HG03175 (cell line): ENCODE results near the gene NAA15.
A peak's percentile ranks its signal among the peaks of the same experiment; 100 is the strongest.
"Not testable (repeated sequence)": the region's sequence is repeated elsewhere in the genome, so short reads cannot be mapped to it uniquely, and the experiment has no call there.

Source experiments
- ATAC-seq: cut with Tn5 transposase; IDR thresholded peaks from one replicate; pipeline ENCODE4 v1.9.1; 2021; ENCODE audit warnings: mild to moderate bottlenecking, moderate library complexity; ENCODE audit not compliant: unreplicated experiment

NAA15 gene

DNA sequence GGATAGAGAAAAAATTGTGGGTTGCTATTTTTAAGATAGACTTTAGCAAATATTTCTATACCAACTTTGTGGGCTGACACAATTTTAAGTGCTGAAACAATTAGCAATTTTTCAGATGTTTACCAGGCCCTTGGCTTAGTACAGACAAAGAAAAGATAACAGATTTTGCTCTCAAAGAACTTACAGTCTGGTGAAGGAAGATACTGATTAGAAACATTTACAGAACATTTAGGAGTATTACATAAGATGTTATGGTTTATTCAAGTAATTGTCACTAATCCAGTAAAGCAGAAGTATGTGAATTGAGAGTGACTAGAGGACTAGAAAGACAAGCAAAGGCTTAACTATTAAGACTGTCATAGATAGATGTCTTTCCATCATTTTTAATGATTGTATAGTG is 36.3 kb downstream of the NAA15 start:
- ATAC-seq, result no peak

DNA sequence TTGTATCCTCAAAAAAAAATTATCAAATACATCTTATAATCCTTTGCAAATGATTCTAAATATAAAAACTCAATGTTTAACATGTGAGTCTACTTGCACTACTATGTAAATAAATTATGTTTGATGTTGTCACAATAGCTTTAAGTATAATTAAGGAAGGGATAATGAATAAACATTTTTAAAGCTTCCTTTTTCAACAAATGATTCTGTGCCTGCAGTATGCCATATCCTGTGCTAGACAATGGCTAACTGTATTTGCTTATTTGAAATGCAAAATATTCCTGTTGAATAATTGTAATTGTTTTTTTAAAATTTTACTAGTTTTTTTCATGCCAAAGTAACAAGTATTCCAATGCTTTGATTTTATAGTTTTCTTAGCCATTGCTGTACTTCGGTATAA is 60.0 kb downstream of the NAA15 start:
- no peak for ATAC-seq

DNA sequence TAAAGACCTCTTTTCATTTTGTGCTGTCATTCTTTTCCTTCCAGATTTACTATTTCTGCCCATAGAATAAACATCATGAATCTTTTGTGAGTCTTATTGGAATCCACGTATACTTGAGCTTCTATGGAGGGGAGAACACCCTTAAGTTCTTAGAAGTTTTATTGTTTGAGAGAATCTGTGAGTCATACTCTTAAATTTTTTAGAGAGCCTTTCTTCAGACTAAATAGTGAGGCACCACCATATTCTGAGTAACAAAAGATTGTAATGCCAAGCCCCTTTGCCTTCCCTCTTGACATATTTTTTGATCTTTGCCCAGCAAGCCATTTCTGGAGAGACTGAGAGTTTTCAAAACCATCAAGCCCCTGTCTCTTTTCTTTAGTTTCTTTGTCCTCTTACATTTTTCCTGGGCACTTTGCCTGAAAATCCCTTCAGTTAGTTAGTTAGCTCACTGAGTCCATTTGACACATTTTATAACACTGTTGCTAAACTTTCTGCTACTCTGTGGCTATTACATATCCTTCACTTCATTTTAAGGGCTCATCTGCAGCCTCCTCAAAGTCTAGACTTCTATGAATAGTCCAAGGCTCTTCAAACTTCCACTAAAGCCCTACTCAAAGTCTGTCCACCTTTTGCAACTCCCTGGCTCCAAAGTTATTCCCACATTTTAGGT is 66.3 kb downstream of the NAA15 start:
- ATAC-seq, result no peak

DNA sequence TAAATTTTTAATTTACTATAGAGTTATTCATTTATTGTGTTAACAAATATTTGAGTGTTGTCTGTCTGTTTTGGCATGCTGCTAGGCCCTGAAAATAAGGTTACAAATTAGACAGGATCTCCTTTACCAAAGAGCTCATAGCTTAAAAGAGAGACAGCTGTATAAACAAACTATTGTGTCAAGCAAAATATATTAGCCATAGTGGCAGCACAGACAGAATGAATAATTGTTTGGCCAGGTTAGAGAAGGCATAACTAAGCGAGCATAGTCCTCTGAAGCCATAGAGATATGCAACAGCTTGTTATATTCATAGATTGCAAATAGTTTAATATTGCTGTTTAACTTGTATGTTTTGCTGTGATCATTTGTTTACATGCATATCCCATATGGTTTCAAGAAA is 67.7 kb downstream of the NAA15 start:
- ATAC-seq, result no peak

DNA sequence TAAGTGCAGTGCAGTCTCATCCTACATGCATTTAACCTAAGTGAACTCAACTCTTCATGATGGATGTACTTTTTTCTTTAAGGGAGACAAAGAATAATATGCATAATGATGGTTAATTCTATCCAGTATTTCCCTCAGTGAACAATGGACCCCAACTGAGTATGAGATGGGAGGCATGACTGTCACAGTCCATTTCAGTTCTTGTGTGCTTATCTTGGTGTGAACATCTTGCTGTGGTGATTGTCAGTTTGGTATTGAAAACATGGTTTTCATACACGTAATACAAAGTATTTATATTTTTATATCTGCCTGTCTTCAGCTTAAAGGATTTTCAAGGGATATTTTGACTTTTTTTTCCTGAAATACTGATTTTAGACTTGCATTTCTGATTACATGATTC is 72.9 kb downstream of the NAA15 start:
- no peak for ATAC-seq

DNA sequence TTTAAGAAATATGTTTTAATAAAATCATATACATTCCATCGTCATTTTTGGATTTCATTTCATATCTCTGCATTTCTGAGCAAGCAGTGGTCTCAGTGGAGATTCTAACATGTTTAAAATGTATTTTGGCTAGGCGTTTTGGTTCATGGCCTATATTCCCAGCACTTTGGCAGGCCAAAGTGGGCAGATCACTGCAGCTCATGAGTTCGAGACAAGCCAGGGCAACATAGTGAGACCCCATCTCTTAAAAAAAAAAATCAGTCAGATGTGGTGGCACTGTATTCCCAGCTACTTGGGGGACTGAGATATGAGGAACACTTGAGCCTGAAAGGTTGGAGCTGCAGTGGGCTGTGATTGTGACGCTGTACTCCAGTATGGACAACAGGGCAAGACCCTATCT is 85.1 kb downstream of the NAA15 start:
- no peak for ATAC-seq

DNA sequence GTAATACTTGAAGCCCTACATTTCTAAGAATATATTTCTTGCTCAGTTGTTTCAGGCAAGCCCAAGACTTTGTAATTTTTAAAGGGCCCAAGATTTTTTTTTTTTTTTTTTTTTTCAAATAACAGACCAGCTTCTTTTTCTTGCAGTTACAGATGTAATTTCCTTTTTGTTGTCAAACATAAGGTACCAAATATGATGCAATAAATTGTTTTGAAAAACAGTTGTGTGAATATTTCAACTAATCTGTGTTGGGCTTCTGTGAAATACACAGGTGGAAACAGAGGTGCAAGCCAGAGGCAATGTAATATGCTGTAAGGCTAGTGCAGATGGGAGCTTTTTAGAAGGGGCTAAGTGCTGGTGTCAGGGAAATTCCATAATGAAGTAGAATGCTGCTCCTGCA is 87.8 kb downstream of the NAA15 start:
- ATAC-seq, result no peak

DNA sequence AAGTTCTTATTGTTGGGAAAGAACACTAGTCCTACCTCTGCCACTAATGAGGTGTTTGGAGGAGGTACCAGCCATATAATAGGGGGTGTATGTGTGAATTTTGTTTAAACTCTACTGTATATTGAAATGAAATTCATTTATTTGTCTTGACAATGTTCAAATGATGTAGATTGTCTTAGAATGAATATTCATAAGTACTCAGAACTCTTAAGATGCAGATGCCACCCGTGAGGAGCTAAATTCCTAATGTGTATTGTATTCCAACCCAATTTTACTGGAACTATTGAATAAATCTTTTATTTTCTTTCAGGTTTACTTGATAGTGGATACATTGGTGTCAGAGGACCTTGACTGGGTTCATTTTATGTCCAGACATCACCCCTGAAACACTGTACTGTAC is 88.7 kb downstream of the NAA15 start:
- no peak for ATAC-seq

DNA sequence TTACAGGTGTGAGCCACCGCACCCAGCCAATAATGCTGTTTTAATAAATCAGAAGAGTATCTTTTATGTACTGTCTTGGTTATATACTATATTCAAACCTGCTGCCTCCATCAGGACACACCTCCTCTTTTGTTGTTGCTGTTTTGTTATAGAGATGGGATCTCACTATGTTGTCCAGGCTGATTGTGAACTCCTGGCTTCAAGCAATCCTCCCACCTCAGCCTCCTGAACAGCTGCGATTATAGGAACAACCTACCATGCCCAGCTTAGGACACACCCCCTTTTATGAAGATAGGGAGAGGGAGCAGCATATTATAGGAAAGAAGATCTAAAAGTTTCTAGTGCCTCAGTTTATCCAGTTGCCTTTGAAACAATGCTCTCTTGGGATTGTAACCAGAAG is 90.4 kb downstream of the NAA15 start:
- no peak for ATAC-seq

DNA sequence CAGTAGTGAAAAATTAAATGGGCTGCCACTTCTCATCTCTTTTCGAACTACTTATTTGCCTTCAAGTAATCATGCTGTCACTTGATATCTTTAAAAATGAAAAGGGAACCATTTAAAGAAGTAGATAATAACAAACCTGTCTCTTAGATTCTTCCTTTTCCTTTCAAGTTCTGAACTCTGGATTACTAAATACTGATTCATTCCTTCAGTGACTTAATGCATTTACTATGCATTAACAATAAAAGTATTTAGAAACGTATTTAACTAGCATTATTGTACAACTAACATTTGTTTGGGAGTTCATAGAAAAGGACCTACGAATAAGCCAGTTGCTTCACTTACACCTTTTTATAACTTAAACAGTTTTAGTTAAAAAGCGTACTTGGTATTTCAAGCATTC is 91.5 kb downstream of the NAA15 start:
- no peak for ATAC-seq

DNA sequence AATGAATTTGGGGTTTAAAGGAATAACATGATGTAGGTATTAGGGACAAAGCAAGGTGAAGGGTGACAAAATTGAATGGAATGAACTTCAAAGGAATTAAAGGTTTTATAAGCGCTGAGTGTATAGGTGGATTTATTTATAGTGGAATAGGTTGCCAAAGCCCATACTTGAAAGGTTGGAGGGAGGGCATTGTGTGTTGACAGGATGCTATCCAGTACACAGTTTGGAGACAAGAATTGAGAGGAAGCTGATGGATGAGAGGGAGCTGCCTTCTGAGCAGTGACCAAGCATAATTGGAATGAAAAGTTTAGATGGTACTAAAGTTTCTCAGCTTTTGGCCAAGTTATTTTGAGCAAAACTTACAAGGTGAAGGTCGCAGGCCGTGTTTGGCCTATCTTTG is 100.1 kb downstream of the NAA15 start:
- ATAC-seq, result no peak

DNA sequence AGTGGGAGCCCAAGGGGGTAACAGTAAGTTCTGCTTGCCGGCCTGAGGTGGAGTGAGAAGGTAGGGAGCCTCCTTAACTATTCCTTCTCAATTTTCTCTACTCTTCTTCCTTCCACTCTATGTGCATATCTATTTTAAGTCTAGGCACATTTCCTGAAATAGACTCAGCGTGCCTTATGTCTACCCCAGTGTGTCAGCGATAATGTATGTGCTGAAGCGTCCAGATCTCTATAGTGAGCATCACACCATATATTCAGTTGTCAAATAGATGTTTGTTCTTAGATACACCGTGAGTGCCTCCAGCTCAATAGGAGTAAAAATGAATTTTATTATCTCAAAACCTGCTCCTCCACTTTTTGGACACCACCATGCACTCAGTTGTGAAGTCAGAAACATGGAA is 101.1 kb downstream of the NAA15 start:
- ATAC-seq, result no peak

DNA sequence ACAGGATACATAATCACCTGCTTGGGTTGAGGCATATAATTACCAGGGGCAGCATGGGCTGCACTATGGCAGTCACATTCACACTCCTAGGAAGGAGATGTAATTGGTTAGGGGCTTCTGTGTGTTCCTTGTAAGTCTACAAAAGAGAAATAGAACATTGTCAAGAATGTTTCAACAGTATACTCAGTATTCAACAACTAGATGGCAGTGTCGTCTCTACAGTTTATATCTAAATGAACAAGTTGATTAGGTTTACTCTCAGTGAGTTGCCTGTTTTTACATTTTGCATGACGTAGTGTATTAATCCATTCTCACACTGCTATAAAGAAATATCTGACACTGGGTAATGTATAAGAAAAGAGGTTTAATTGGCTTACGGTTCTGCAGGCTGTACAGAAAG is 102.2 kb downstream of the NAA15 start:
- ATAC-seq, result no peak

DNA sequence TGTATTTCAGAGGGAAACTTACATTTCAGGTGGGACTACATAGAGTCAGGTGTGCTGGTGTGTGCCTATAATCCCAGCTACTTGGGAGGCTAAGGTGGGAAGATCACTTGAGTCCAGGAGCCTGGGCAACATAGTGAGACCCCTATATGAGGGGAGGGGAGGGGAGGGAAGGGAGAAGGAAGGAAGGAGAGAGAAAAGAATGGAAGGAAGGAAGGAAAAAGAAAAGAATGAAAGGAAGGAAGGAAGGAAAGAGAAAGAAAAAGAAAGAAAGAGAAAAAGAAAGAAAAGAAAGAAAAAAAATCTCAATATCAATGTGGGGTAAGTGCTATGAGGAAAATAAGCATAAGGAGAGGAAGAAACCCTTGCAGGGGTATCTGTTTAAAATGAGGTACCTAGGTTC is 109.0 kb downstream of the NAA15 start:
- ATAC-seq, result no peak

DNA sequence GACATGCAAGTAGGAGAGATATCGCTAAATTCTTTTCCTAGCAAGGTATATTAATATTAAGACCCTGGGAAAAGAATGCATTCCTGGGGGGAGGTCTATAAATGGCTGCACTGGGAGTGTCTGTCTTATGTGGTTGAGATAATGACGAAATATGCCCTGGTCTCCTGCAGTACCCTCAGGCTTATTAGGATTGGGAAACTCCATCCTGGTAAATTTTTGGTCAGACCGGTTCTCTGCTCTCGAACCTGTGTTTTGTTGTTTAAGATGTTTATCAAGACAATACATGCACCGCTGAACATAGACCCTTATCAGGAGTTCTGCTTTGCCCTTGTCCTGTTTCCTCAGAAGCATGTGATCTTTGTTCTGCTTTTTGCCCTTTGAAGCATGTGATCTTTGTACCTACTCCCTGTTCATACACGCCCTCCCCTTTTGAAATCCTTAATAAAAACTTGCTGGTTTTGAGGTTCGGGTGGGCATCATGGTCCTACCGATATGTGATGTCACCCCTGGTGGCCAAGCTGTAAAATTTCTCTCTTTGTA is 113.4 kb downstream of the NAA15 start:
- not testable (repeated sequence) for ATAC-seq

DNA sequence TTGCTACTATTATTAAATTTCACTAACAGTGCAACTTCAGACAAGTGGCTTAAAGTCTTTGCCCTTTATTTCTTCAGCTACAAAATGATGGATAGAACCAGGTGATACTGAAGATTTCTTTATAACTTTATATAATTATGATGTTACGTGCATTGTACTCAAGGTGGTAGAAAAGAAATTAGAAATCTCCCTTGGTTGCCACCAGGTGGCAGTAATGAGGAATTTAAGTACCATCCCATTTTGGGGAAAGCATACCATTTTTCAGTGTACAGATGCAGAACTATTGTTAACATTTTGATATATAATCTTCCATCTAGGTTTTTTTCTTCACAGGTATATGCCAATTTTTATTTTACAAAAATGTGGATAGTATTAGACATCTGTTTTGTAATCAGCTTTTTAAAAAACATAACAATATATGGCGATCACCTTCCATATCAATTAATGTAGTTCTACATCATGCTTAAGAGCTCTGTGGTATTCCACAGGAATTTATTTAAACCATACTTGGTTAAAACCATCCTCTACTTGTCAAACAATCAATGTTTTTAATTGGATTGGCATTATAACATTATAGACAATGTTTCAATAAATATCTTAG is 114.9 kb downstream of the NAA15 start:
- peak; percentile 55 for ATAC-seq

DNA sequence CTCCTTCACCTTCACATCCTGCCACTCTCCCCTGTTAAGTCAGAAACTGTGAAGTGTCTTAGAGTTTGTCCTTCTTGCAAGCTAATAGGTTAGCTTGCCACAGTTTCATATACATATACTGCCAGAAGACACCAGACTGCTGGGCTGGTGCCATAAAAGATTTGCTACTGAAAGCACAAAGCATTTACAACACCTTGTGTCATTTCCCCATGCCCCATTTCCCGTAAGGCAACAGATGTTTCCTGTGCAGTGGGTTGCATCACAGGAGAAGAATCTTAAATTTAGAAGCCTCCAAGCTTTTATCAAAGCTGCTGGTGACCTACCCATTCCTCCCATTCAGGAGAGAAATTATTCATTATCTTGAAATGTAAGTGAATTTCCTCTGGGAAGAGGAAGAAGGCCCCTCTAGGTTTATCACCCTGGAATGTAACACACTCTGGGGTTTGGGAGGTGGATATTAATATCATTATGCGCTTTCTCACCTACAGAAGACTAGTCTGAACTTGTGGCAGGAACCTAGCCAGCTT is 118.1 kb downstream of the NAA15 start:
- peak; percentile 69 for ATAC-seq

DNA sequence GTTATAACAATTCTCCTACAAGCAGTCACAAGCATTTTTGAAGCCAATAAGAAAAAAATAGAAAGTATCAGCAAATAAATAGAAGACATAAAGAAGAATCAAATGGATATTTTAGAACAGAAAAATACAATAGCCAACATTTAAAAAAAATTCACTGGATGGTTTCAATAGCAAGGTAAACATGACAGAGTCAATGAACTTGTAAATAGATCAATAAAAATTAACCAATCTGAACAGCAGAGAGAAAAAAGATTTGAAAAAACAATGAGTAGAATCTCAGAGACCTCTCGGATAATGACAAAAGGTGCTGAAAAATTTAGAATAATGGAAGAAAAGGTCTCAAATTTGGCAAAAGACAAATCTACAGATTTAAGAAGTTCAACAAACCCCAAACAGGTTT is 119.3 kb downstream of the NAA15 start:
- no peak for ATAC-seq

DNA sequence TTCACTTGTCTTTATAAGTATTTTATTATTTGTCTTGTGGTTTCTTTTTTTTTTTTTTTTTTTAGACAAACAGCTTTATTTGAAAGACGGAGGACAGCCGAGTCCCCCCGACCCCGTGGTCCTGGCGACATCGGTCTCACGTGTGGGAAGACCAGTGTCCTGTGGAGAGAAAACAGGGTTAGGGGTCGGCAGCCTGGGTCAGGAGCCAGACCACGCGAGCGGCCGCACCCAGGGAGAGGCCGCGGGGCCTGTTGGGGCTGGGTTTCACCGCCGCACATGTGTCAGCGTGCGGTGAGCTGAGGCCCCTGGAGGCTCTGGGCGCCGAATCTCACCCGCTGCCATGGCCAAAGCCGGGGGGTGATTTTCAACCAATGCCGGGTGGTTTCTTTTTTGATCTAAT is 134.8 kb downstream of the NAA15 start:
- ATAC-seq, result no peak

DNA sequence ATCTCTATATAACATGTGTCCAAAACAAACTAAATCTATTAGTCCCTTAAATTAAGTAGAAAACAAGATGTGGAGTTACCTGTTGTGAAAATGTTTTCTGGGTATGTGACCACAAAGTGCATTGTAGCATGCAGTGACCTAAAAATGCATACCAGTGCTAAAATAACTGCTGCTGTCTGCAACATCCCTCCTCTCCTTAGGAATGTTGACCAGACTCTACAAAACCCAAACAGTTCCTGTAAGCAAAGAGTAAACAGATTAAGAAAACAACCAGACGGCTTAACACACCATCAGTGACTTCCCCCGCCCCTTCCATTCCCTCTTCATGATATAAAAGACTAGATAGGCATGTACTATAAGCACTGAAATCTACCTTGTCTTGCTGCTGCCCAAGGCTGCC is 136.8 kb downstream of the NAA15 start:
- ATAC-seq, result no peak

DNA sequence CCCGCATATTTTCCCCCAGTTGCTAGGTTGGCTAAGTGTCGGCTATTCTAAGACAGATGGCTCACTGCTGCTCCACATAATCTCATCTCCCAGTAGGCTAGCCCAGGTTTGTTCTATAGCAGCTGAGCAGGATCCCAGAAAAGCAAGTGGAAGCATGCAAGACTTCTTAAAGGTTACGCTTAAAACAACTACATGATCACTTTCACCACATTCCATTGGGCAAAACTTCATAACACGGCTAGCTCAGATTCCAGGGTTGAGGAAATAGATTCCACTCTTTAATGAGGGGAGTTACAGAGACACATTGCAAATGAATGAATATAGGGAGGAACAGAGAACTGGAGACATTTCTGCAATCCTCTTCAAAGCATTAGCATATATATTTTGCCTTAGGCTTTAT is 139.7 kb downstream of the NAA15 start:
- ATAC-seq, result no peak

DNA sequence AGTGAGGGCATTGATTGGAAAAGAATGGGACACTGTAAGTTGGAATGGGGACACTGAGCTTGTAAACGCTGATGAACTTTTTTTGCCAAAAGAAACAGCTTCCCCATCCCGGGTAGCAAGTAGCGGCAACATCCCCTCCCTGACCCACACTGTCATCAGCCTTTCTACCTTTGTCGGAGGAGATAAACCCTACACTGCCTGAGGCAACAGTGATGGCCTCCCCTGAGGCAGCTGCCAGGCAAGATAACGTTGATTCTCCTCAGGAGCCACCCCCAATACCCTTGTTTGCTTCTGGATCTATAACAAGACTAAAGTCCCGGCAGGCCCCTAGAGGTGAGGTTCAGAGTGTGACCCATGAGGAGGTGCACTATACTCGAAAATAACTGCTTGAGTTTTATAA is 142.4 kb downstream of the NAA15 start:
- ATAC-seq, result no peak

DNA sequence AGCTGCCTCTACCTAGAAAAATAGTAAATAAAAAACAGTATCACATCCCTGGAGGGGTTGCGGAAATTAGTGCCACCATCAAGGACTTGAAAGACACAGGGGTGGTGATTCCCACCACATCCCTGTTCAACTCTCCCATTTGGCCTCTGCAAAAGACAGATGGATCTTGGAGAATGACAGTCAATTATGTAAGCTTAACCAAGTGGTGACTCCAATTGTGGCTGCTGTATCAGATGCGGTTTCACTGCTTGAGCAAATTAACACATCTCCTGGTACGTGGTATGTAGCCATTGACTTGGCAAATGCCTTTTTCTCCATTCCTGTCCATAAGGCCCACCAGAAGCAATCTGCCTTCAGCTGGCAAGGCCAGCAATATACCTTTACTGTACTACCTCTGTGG is 143.6 kb downstream of the NAA15 start:
- not testable (repeated sequence) for ATAC-seq
